ENCODE data around the gene GPT2. TPM values are rescaled to one million over a fixed set of nuclear protein-coding genes. Genes with fewer than 3 reads are reported as not detected.

The GPT2 gene
- total RNA-seq, 1 donor from 2014 or later: 47.8 TPM

- no peaks in the 10 kb centered on the region for H3K36me3 Mint-ChIP-seq
- no peaks in the 10 kb centered on the region for H3K27me3 Mint-ChIP-seq
- no peak overlapping the region for H3K27ac Mint-ChIP-seq
- no peak for TF ChIP-seq CTCF (conservative IDR thresholded peaks at IDR 0.05)
- no peaks in the 10 kb centered on the region for H3K9me3 Mint-ChIP-seq
- peaks cover 39% of the 10 kb centered on the region for H3K4me1 Mint-ChIP-seq (ENCODE audit: unreplicated experiment)
- DNase-seq (ENCODE audit: extremely low spot score, unreplicated experiment): no peak
- H3K4me3 Mint-ChIP-seq: no peak overlapping the region
Observed at GRCh38 chr16:46852130-46852529, 32.0 kb upstream of the GPT2 start.

DNA sequence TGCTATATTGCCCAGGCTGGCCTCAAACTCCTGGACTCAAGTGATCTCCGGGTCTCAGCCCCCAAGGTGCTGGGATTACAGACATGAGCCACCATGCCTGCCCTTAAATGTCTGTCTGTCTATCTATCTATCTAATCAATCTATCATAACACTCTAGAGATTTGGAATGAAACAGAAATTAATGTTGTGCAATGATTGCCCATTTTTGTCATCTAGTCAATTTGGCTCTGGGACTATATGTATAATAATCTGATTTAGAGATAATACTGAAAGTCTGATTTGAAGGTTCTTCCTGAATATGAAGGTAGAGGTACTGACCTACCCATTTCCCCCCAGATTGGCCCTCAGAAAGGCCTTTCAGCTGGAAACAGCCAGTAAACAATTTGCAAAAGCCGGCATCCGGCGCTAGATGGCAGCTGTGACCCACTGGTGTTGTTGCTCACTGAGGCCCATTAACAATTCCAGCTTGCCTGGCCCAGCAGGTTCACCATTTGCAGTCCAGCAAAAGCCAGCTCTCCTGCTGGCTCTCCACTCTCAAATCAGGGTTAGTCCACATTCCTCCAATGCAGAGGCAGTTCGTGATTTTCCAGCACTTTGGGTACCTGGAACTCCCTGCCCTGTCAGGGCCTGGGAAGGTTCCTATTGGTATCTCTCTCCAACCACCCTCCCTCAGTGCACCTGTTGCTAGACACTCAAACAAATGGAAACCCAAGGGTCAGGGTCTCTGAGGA is 30.3 kb upstream of the GPT2 start:
- peak; percentile 80 for DNase-seq (ENCODE audit: extremely low spot score, unreplicated experiment)
- Mint-ChIP-seq H3K4me3 (peak overlapping the region; percentile 22), H3K4me1 (ENCODE audit: unreplicated experiment) (peaks cover 53% of the 10 kb centered on the region), H3K36me3 (no peaks in the 10 kb centered on the region), H3K27me3 (no peaks in the 10 kb centered on the region), H3K27ac (peak overlapping the region; percentile 67), H3K9me3 (no peaks in the 10 kb centered on the region)
- TF ChIP-seq CTCF (conservative IDR thresholded peaks at IDR 0.05): peak; percentile 88

DNA sequence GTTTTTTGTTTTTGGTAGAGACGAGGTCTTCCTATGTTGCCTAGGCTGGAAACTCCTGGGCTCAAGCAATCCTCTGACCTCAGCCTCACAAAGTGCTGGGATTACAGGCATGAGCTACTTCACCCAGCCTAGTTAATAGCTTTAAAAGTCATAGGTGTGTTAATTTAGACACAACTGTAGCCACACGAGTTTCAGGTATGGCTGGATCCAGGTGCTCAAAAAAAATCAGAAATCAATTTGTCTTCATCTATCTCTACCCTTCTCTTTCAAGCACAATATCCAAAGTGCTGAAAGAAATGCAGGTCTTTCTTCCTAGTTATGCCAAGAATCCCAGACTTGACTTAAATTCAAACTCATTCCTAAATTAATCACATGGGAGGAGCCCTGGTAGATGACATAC is 29.3 kb upstream of the GPT2 start:
- Mint-ChIP-seq H3K4me1 (ENCODE audit: unreplicated experiment) (peaks cover 53% of the 10 kb centered on the region), H3K36me3 (no peaks in the 10 kb centered on the region), H3K9me3 (no peaks in the 10 kb centered on the region), H3K27ac (no peak overlapping the region), H3K27me3 (no peaks in the 10 kb centered on the region), H3K4me3 (no peak overlapping the region)
- no peak for DNase-seq (ENCODE audit: extremely low spot score, unreplicated experiment)
- no peak for TF ChIP-seq CTCF (conservative IDR thresholded peaks at IDR 0.05)

GRCh38 chr16:46855389-46855788 is 28.8 kb upstream of the GPT2 start:
- DNase-seq (ENCODE audit: extremely low spot score, unreplicated experiment): no peak
- peaks cover 53% of the 10 kb centered on the region for H3K4me1 Mint-ChIP-seq (ENCODE audit: unreplicated experiment)
- H3K27me3 Mint-ChIP-seq: no peaks in the 10 kb centered on the region
- TF ChIP-seq CTCF (conservative IDR thresholded peaks at IDR 0.05): no peak
- H3K36me3 Mint-ChIP-seq: no peaks in the 10 kb centered on the region
- no peak overlapping the region for H3K4me3 Mint-ChIP-seq
- no peak overlapping the region for H3K27ac Mint-ChIP-seq
- H3K9me3 Mint-ChIP-seq: no peaks in the 10 kb centered on the region

DNA sequence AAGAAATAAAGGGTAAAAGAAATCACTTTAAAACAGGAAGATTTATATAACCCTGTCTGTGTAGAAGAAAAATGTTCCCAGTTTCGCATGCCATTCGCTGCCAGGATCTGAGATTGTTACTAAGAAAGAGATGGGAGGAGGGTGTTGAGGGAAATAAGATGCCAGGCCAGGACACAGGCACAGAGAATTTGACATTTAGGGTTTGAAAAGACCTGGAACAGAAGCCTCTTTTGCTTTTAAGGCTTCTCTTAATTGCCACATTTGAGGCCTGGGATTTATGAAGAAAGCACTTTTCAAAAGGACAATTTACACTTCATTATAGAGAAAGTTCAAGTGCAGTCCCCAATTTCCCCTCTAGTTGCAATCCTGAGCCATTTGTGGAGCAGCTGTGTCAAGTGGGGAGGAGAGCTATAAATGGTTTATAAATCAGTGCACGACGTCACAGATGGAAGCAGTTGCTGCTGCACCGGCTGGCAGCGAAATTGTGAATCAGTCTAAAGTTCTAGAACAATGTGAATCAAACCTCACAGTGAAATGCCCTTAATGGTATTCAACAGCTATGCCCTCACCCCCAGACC is 26.7 kb upstream of the GPT2 start:
- no peak for DNase-seq (ENCODE audit: extremely low spot score, unreplicated experiment)
- H3K27ac Mint-ChIP-seq: no peak overlapping the region
- peaks cover 42% of the 10 kb centered on the region for H3K4me1 Mint-ChIP-seq (ENCODE audit: unreplicated experiment)
- H3K4me3 Mint-ChIP-seq: peak overlapping the region; percentile 24
- H3K9me3 Mint-ChIP-seq: no peaks in the 10 kb centered on the region
- TF ChIP-seq CTCF (conservative IDR thresholded peaks at IDR 0.05): peak; percentile 69
- H3K27me3 Mint-ChIP-seq: no peaks in the 10 kb centered on the region
- no peaks in the 10 kb centered on the region for H3K36me3 Mint-ChIP-seq

All from type B pancreatic cell (in vitro differentiated cells).